HepG2 (cell line): ENCODE measurements around the gene MAP3K5.

Source experiments
- CBX5 ChIP-seq: sonication (generic); formaldehyde crosslinking; IDR thresholded peaks from 2 replicates; pipeline ENCODE4 v1.4.0; 2020; ENCODE audit warnings: missing genetic modification reagents, borderline replicate concordance
- ETV6 ChIP-seq: sonication (generic); formaldehyde crosslinking; conservative IDR thresholded peaks from 2 replicates; pipeline ENCODE4 v1.4.0; 2020; ENCODE audit warnings: missing genetic modification reagents
- FOXA3 ChIP-seq: IDR thresholded peaks from 2 replicates; pipeline ENCODE4 v1.6.1; 2016; ENCODE audit warnings: missing genetic modification reagents, missing compliant biosample characterization
- MLLT10 ChIP-seq: sonication (generic); formaldehyde crosslinking; IDR thresholded peaks from 2 replicates; pipeline ENCODE4 v1.4.0; 2020; ENCODE audit warnings: missing genetic modification reagents
- MXI1 ChIP-seq: IDR thresholded peaks from 3 replicates; pipeline ENCODE4 v1.6.1; 2012; ENCODE audit warnings: low read depth, low read length, inconsistent platforms, borderline replicate concordance
- NONO ChIP-seq, 2 experiments: fragments of 450-650 bp in 1 of 2; sonication (generic) in 1 of 2; formaldehyde crosslinking in 1 of 2; IDR thresholded peaks in 1 of 2; conservative IDR thresholded peaks in 1 of 2; 2 replicates each; pipeline versions ENCODE4 v1.6.1 to v1.8.0; 2017 to 2022; ENCODE audit warnings: mild to moderate bottlenecking in 1 of 2, missing genetic modification reagents in 1 of 2, moderate library complexity in 1 of 2
- RAD21 ChIP-seq: fragments of 450-650 bp; formaldehyde crosslinking; IDR thresholded peaks from 2 replicates; pipeline ENCODE4 v1.5.0; 2020; ENCODE audit warnings: mild to moderate bottlenecking
- RXRA ChIP-seq: sonication (generic); formaldehyde crosslinking; IDR thresholded peaks from 2 replicates; pipeline ENCODE4 v1.5.1; 2020; ENCODE audit warnings: missing genetic modification reagents
- ZNF333 ChIP-seq: sonication (generic); formaldehyde crosslinking; IDR thresholded peaks from 2 replicates; pipeline ENCODE4 v1.4.0; 2020; ENCODE audit warnings: mild to moderate bottlenecking, missing genetic modification reagents, borderline replicate concordance
- ZNF766 ChIP-seq: sonication (generic); formaldehyde crosslinking; IDR thresholded peaks from 2 replicates; pipeline ENCODE4 v1.5.0; 2020; ENCODE audit warnings: missing genetic modification reagents, borderline replicate concordance
- TF ChIP-seq, protein P1 (sequence below): sonication (generic); formaldehyde crosslinking; conservative IDR thresholded peaks from 2 replicates; pipeline ENCODE4 v1.5.0; 2020; ENCODE audit warnings: missing genetic modification reagents
- TF ChIP-seq, protein P2 (sequence below): IDR thresholded peaks from 2 replicates; pipeline ENCODE4 v1.6.1; 2016; ENCODE audit warnings: low read depth, control low read depth
- TF ChIP-seq, protein P3 (sequence below): sonication (generic); formaldehyde crosslinking; conservative IDR thresholded peaks from 2 replicates; pipeline ENCODE4 v1.4.0; 2020; ENCODE audit warnings: missing genetic modification reagents

DNA sequence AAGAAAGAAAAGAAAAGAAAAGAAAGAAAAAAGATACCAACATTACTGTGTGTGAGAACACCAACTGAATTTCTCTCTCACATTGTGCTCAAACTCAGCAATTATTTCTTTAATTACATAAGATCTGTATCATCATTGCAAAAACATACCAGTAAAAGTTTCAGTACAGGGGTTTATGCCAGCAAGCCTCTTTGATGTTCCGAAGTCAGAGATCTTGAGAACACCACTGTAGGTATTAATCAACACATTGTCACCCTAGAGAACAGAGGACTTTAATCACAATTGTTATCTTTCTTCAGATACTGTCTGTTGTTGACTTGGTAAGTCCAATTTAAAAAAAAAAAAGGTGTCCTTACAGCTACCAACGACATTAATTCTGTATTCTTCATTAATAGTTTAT is 181.1 kb downstream of the MAP3K5 start:
- TF ChIP-seq NONO (IDR thresholded peaks at IDR 0.05) (no peak), NONO (CRISPR knock-in tag; conservative IDR thresholded peaks at IDR 0.05) (no peak), RAD21 (CRISPR knock-in tag) (no peak), FOXA3 (no peak), MXI1 (no peak), ETV6 (CRISPR knock-in tag) (no peak), RXRA (CRISPR knock-in tag) (no peak), CBX5 (CRISPR knock-in tag) (no peak), ZNF333 (CRISPR knock-in tag) (no peak), ZNF766 (CRISPR knock-in tag) (no peak), MLLT10 (no peak)
- TF ChIP-seq, protein P1, sequence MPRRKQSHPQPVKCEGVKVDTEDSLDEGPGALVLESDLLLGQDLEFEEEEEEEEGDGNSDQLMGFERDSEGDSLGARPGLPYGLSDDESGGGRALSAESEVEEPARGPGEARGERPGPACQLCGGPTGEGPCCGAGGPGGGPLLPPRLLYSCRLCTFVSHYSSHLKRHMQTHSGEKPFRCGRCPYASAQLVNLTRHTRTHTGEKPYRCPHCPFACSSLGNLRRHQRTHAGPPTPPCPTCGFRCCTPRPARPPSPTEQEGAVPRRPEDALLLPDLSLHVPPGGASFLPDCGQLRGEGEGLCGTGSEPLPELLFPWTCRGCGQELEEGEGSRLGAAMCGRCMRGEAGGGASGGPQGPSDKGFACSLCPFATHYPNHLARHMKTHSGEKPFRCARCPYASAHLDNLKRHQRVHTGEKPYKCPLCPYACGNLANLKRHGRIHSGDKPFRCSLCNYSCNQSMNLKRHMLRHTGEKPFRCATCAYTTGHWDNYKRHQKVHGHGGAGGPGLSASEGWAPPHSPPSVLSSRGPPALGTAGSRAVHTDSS (CRISPR knock-in tag): no peak
- TF ChIP-seq, protein P2, sequence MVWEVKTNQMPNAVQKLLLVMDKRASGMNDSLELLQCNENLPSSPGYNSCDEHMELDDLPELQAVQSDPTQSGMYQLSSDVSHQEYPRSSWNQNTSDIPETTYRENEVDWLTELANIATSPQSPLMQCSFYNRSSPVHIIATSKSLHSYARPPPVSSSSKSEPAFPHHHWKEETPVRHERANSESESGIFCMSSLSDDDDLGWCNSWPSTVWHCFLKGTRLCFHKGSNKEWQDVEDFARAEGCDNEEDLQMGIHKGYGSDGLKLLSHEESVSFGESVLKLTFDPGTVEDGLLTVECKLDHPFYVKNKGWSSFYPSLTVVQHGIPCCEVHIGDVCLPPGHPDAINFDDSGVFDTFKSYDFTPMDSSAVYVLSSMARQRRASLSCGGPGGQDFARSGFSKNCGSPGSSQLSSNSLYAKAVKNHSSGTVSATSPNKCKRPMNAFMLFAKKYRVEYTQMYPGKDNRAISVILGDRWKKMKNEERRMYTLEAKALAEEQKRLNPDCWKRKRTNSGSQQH (CRISPR knock-in tag): no peak
- TF ChIP-seq, protein P3, sequence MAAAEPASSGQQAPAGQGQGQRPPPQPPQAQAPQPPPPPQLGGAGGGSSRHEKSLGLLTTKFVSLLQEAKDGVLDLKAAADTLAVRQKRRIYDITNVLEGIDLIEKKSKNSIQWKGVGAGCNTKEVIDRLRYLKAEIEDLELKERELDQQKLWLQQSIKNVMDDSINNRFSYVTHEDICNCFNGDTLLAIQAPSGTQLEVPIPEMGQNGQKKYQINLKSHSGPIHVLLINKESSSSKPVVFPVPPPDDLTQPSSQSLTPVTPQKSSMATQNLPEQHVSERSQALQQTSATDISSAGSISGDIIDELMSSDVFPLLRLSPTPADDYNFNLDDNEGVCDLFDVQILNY (CRISPR knock-in tag): no peak
